ENCODE data around the gene TBX20. TPM values are rescaled to one million over a fixed set of nuclear protein-coding genes. Genes with fewer than 3 reads are reported as not detected.

TBX20 gene
- total RNA-seq, 1 donor from 2014 or later: 1.0 TPM

Other genes with a start within 250 kb of the TBX20 start
- gene DPY19L1, start 216.6 kb downstream of the TBX20 start, total RNA-seq: 14.7 and 64.3 TPM in 2 replicates